HepG2 (cell line): Measurements from ENCODE around the gene BRMS1. TPM values are rescaled to one million over a fixed set of nuclear protein-coding genes. Genes with fewer than 3 reads are reported as not detected.

Experiments
- CEBPG ChIP-seq: IDR thresholded peaks from 2 replicates; pipeline ENCODE4 v1.6.1; 2016
- DNMT3B ChIP-seq: conservative IDR thresholded peaks from 2 replicates; pipeline ENCODE4 v1.6.1; 2016; ENCODE audit warnings: missing biosample characterization, control low read depth
- ETV6 ChIP-seq: sonication (generic); formaldehyde crosslinking; conservative IDR thresholded peaks from 2 replicates; pipeline ENCODE4 v1.4.0; 2020; ENCODE audit warnings: missing genetic modification reagents
- HNRNPL ChIP-seq: fragments of 200-400 bp; formaldehyde crosslinking; IDR thresholded peaks from 2 replicates; pipeline ENCODE4 v1.6.1; 2017; ENCODE audit warnings: mild to moderate bottlenecking, low read depth, low read length
- KDM5A ChIP-seq: fragments of 200-600 bp; sonication (generic); IDR thresholded peaks from 2 replicates; pipeline ENCODE4 v1.7.0; 2018; ENCODE audit warnings: antibody characterized with exemption, mild to moderate bottlenecking, low read length, borderline replicate concordance
- KLF13 ChIP-seq: sonication (generic); formaldehyde crosslinking; IDR thresholded peaks from 2 replicates; pipeline ENCODE4 v1.4.0; 2020; ENCODE audit warnings: mild to moderate bottlenecking, missing genetic modification reagents
- KLF9 ChIP-seq: IDR thresholded peaks from 2 replicates; pipeline ENCODE4 v1.6.1; 2016; ENCODE audit warnings: low read depth
- MAFG ChIP-seq: sonication (generic); formaldehyde crosslinking; IDR thresholded peaks from 2 replicates; pipeline ENCODE4 v1.5.1; 2020; ENCODE audit warnings: mild to moderate bottlenecking, missing genetic modification reagents
- MIER2 ChIP-seq: IDR thresholded peaks from 2 replicates; pipeline ENCODE4 v1.6.1; 2016; ENCODE audit warnings: missing biosample characterization, missing genetic modification reagents
- NFIC ChIP-seq: IDR thresholded peaks from 2 replicates; pipeline ENCODE4 v1.6.1; 2012; ENCODE audit warnings: mild to moderate bottlenecking, low read length, inconsistent platforms
- RCOR2 ChIP-seq: IDR thresholded peaks from 2 replicates; pipeline ENCODE4 v1.6.1; 2016; ENCODE audit warnings: missing biosample characterization, missing genetic modification reagents
- RNF2 ChIP-seq: fragments of 450-650 bp; conservative IDR thresholded peaks from 2 replicates; pipeline ENCODE4 v1.6.1; 2016; ENCODE audit warnings: low read depth
- SP5 ChIP-seq: IDR thresholded peaks from 2 replicates; pipeline ENCODE4 v1.6.1; 2016; ENCODE audit warnings: low read depth, borderline replicate concordance
- STAG1 ChIP-seq: sonication (generic); formaldehyde crosslinking; IDR thresholded peaks from 2 replicates; pipeline ENCODE4 v1.4.0; 2020; ENCODE audit warnings: missing genetic modification reagents
- ZFP1 ChIP-seq: IDR thresholded peaks from 2 replicates; pipeline ENCODE4 v1.6.1; 2016
- ZNF205 ChIP-seq: IDR thresholded peaks from 2 replicates; pipeline ENCODE4 v1.6.1; 2018; ENCODE audit warnings: missing biosample characterization, missing genetic modification reagents
- ZNF207 ChIP-seq: fragments of 450-650 bp; IDR thresholded peaks from 2 replicates; pipeline ENCODE4 v1.6.1; 2016; ENCODE audit warnings: antibody characterized with exemption, borderline replicate concordance
- ZNF24 ChIP-seq: fragments of 450-650 bp; IDR thresholded peaks from 2 replicates; pipeline ENCODE4 v1.6.1; 2017; ENCODE audit warnings: antibody characterized with exemption, mild to moderate bottlenecking
- ZNF30 ChIP-seq: sonication (generic); formaldehyde crosslinking; IDR thresholded peaks from 2 replicates; pipeline ENCODE4 v1.5.0; 2020; ENCODE audit warnings: mild to moderate bottlenecking, missing genetic modification reagents
- ZNF335 ChIP-seq: sonication (generic); formaldehyde crosslinking; IDR thresholded peaks from 2 replicates; pipeline ENCODE4 v1.4.0; 2020; ENCODE audit warnings: missing genetic modification reagents
- ZNF343 ChIP-seq: sonication (generic); formaldehyde crosslinking; IDR thresholded peaks from 2 replicates; pipeline ENCODE4 v1.4.0; 2020; ENCODE audit warnings: mild to moderate bottlenecking, missing genetic modification reagents
- ZNF451 ChIP-seq: sonication (generic); formaldehyde crosslinking; IDR thresholded peaks from 2 replicates; pipeline ENCODE4 v1.5.0; 2020; ENCODE audit warnings: mild to moderate bottlenecking, missing genetic modification reagents
- ZNF558 ChIP-seq: sonication (generic); formaldehyde crosslinking; IDR thresholded peaks from 2 replicates; pipeline ENCODE4 v1.9.0; 2022; ENCODE audit warnings: mild to moderate bottlenecking, missing genetic modification reagents, borderline replicate concordance
- ZNF619 ChIP-seq: sonication (generic); formaldehyde crosslinking; IDR thresholded peaks from 2 replicates; pipeline ENCODE4 v1.4.0; 2020; ENCODE audit warnings: mild to moderate bottlenecking, missing genetic modification reagents
- ZSCAN20 ChIP-seq: sonication (generic); formaldehyde crosslinking; IDR thresholded peaks from 2 replicates; pipeline ENCODE4 v1.4.0; 2020; ENCODE audit warnings: missing genetic modification reagents, mild to moderate bottlenecking, borderline replicate concordance
- ZSCAN30 ChIP-seq: sonication (generic); formaldehyde crosslinking; IDR thresholded peaks from 2 replicates; pipeline ENCODE4 v1.5.0; 2020; ENCODE audit warnings: mild to moderate bottlenecking, missing genetic modification reagents
- polyA plus RNA-seq, 8 experiments: library from polyadenylated mRNA; depleted of rRNA in 3 of 8; stranded (reverse) in 7 of 8; unstranded in 1 of 8; fragments of >200 nt; fragmentation: Illumina TruSeq in 4 of 8; extraction: Trizol in 4 of 8; gene quantifications; 2 replicates each; pipeline versions ENCODE4 v1.2.1 to v1.2.3, GENCODE V29; 2011 to 2016; ENCODE audit warnings: low read depth in 4 of 8, missing spikeins in 1 of 8, mixed read lengths in 1 of 8; ENCODE audit not compliant: insufficient read depth in 1 of 8
- total RNA-seq, 5 experiments: library from RNA; depleted of rRNA; stranded (reverse); fragments of >200 nt; fragmentation: Illumina TruSeq; extraction: Trizol; gene quantifications; 2 replicates each; pipeline ENCODE4 v1.2.3, GENCODE V29; 2016; ENCODE audit warnings: low read depth in 1 of 5
- TF ChIP-seq, protein P1 (sequence below): IDR thresholded peaks from 2 replicates; pipeline ENCODE4 v1.6.1; 2018; ENCODE audit warnings: missing genetic modification reagents
- TF ChIP-seq, protein P2 (sequence below): sonication (generic); formaldehyde crosslinking; IDR thresholded peaks from 2 replicates; pipeline ENCODE4 v1.5.1; 2020; ENCODE audit warnings: mild to moderate bottlenecking, missing genetic modification reagents, moderate library complexity
- TF ChIP-seq, protein P3 (sequence below): sonication (generic); formaldehyde crosslinking; IDR thresholded peaks from 2 replicates; pipeline ENCODE4 v1.5.1; 2020; ENCODE audit warnings: missing genetic modification reagents, mild to moderate bottlenecking, borderline replicate concordance
- TF ChIP-seq, protein P4 (sequence below): sonication (generic); formaldehyde crosslinking; IDR thresholded peaks from 2 replicates; pipeline ENCODE4 v1.4.0; 2020; ENCODE audit warnings: mild to moderate bottlenecking, low read depth, missing genetic modification reagents

Gene BRMS1
- total and polyA plus RNA-seq, 2 of the 13 experiments (the other 11 are each of a cell fraction or from before 2014, with no cell fraction given) = 15.8 to 55.7 TPM

DNA sequence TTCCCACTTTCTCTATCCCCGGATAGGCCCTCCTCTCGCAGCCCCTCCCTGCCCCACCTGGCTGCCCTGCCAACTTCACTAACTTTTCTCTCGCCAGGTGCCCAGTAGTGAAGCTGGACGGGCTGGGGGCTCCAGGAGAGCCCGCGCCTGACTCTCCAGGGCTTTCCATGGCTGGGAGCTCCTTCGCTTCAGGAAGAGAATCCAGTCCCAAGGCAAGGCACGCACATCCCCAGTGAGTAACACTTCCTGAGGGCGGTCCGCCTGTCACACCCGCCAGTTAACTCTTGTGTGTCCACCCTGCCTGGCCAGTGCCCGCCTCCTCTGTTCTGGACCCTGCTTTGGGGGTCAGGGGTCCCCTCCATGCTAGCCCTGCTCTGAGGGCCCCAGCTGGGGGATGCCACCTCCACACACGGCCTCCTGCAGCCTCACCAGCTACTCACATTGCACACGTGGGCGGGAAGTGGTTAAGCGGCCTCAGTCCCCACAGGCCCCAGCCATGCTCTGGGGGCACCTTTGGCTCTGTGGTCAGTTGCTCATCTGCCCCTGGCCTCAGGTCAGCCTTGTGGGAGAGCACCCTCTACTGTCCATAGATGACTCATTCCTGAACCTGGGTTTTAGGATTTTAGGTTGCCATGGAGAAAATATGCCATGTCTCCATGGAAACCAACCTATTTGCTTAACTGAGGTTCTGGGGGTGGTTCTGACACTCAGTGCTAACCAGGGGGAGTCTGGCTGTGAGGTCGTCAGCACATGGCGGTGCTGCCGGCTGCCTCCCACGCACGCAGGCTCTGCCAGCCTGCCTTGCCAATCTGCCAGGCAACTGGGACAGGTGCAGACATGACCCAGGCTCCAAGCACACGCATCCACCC, 8.4 kb downstream of the BRMS1 start, which contains the start of gene RIN1 (continued):
- TF ChIP-seq ZNF451 (no peak; the same call in 1 of the 2 replicates), MIER2 (no peak; the same call in 1 of the 2 replicates), HNRNPL (peak; percentile 79), ZFP1 (CRISPR knock-in tag) (peak; percentile 82; the same call in 1 of the 2 replicates), KLF13 (CRISPR knock-in tag) (no peak), ZNF343 (CRISPR knock-in tag) (no peak), MAFG (CRISPR knock-in tag) (no peak), ZNF205 (CRISPR knock-in tag) (peak; percentile 81), RNF2 (0 out of 2 replicates have a peak, but pooled peaks have one; percentile 65), ZNF335 (CRISPR knock-in tag) (0 out of 2 replicates have a peak, but pooled peaks have one; percentile 25), NFIC (no peak), ZSCAN20 (CRISPR knock-in tag) (no peak), KDM5A (peak; percentile 51; the same call in 1 of the 2 replicates), CEBPG (CRISPR knock-in tag) (peak; percentile 41; the same call in 1 of the 2 replicates), DNMT3B (CRISPR knock-in tag) (no peak), STAG1 (CRISPR knock-in tag) (peak; percentile 89), ZNF558 (CRISPR knock-in tag) (0 out of 2 replicates have a peak, but pooled peaks have one; percentile 61), ZNF619 (no peak), KLF9 (CRISPR knock-in tag) (no peak), ZNF24 (0 out of 2 replicates have a peak, but pooled peaks have one; percentile 32), ZNF30 (CRISPR knock-in tag) (no peak), SP5 (CRISPR knock-in tag) (peak; percentile 93), ZNF207 (no peak), ETV6 (CRISPR knock-in tag) (no peak), ZSCAN30 (CRISPR knock-in tag) (no peak), RCOR2 (CRISPR knock-in tag) (peak; percentile 87)
- TF ChIP-seq, protein P1, sequence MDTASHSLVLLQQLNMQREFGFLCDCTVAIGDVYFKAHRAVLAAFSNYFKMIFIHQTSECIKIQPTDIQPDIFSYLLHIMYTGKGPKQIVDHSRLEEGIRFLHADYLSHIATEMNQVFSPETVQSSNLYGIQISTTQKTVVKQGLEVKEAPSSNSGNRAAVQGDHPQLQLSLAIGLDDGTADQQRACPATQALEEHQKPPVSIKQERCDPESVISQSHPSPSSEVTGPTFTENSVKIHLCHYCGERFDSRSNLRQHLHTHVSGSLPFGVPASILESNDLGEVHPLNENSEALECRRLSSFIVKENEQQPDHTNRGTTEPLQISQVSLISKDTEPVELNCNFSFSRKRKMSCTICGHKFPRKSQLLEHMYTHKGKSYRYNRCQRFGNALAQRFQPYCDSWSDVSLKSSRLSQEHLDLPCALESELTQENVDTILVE (CRISPR knock-in tag) = peak; percentile 55; the same call in 1 of the 2 replicates
- TF ChIP-seq, protein P2, sequence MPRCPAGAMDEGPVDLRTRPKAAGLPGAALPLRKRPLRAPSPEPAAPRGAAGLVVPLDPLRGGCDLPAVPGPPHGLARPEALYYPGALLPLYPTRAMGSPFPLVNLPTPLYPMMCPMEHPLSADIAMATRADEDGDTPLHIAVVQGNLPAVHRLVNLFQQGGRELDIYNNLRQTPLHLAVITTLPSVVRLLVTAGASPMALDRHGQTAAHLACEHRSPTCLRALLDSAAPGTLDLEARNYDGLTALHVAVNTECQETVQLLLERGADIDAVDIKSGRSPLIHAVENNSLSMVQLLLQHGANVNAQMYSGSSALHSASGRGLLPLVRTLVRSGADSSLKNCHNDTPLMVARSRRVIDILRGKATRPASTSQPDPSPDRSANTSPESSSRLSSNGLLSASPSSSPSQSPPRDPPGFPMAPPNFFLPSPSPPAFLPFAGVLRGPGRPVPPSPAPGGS = no peak
- TF ChIP-seq, protein P3, sequence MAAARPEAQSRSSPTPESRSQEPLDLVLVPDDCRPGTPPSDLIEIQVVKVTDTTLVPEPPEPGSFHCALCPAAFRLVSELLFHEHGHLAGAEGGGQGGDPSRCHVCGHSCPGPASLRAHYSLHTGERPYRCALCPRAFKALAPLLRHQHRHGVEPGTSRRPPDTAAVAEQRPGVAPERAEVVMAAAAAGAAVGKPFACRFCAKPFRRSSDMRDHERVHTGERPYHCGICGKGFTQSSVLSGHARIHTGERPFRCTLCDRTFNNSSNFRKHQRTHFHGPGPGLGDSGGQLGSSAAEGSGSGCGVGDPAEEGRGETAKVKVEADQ (CRISPR knock-in tag) = peak; percentile 66; the same call in 1 of the 2 replicates
- TF ChIP-seq, protein P4, sequence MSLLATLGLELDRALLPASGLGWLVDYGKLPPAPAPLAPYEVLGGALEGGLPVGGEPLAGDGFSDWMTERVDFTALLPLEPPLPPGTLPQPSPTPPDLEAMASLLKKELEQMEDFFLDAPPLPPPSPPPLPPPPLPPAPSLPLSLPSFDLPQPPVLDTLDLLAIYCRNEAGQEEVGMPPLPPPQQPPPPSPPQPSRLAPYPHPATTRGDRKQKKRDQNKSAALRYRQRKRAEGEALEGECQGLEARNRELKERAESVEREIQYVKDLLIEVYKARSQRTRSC (CRISPR knock-in tag) = no peak
